Liver (tissue), 9 donors: ENCODE results near the gene LGR6. TPM values are rescaled to one million over a fixed set of nuclear protein-coding genes. Genes with fewer than 3 reads are reported as not detected.

Experiments
- DNase-seq: peaks from one replicate; pipeline ENCODE4 v3.0.0-alpha.2; 2017; ENCODE audit warnings: low spot score
- H3K27ac ChIP-seq, 2 donors: one replicate each; pipeline ENCODE4 v1.7.0; 2013; ENCODE audit warnings: inconsistent platforms in 2 of 2, low read length in 2 of 2, control low read depth in 1 of 2, low read depth in 1 of 2, mild to moderate bottlenecking in 1 of 2
- H3K27me3 ChIP-seq, 4 donors: one replicate each; pipeline versions ENCODE4 v1.6.1 to v1.7.0; 2013; ENCODE audit warnings: low read length in 3 of 4, inconsistent platforms in 1 of 4, mild to moderate bottlenecking in 1 of 4, moderate library complexity in 1 of 4; ENCODE audit not compliant: control insufficient read depth in 4 of 4, insufficient read depth in 4 of 4
- H3K36me3 ChIP-seq, 4 donors: one replicate each; pipeline versions ENCODE4 v1.6.1 to v1.7.0; 2013; ENCODE audit warnings: low read length in 3 of 4, mild to moderate bottlenecking in 3 of 4, low read depth in 1 of 4, moderate library complexity in 1 of 4; ENCODE audit not compliant: control insufficient read depth in 4 of 4, insufficient read depth in 3 of 4
- H3K4me1 ChIP-seq, 4 donors: one replicate each; pipeline versions ENCODE4 v1.6.1 to v1.7.0; 2013; ENCODE audit warnings: low read length in 3 of 4, mild to moderate bottlenecking in 3 of 4, moderate library complexity in 1 of 4; ENCODE audit not compliant: control insufficient read depth in 4 of 4, insufficient read depth in 4 of 4
- H3K4me3 ChIP-seq, 3 donors: one replicate each; pipeline versions ENCODE4 v1.6.1 to v1.7.0; 2013; ENCODE audit warnings: low read length in 3 of 3, control low read depth in 1 of 3, low read depth in 1 of 3, mild to moderate bottlenecking in 1 of 3
- H3K9ac ChIP-seq, 2 donors: one replicate each; pipeline ENCODE4 v1.7.0; 2013; ENCODE audit warnings: low read length in 2 of 2, mild to moderate bottlenecking in 2 of 2, moderate library complexity in 2 of 2, control low read depth in 1 of 2, low read depth in 1 of 2
- H3K9me3 ChIP-seq, 4 donors: one replicate each; pipeline versions ENCODE4 v1.6.1 to v1.7.0; 2013; ENCODE audit warnings: low read length in 3 of 4; ENCODE audit not compliant: control insufficient read depth in 4 of 4
- EGR1 ChIP-seq, 2 donors: IDR thresholded peaks; 2 replicates each; pipeline ENCODE4 v1.6.1; 2016 to 2018; ENCODE audit warnings: antibody characterized with exemption in 2 of 2, low read depth in 2 of 2
- FOXA1 ChIP-seq: IDR thresholded peaks from 2 replicates; pipeline ENCODE4 v1.6.1; 2016; ENCODE audit warnings: antibody characterized with exemption
- FOXA2 ChIP-seq: IDR thresholded peaks from 2 replicates; pipeline ENCODE4 v1.6.1; 2016; ENCODE audit warnings: antibody characterized with exemption
- GABPA ChIP-seq, 2 donors: IDR thresholded peaks in 1 of 2; conservative IDR thresholded peaks in 1 of 2; 2 replicates each; pipeline ENCODE4 v1.6.1; 2016; ENCODE audit warnings: antibody characterized with exemption in 2 of 2, mild to moderate bottlenecking in 1 of 2, moderate library complexity in 1 of 2
- HNF4A ChIP-seq, 2 donors: conservative IDR thresholded peaks; 2 replicates each; pipeline ENCODE4 v1.6.1; 2016; ENCODE audit warnings: antibody characterized with exemption in 2 of 2, mild to moderate bottlenecking in 2 of 2
- HNF4G ChIP-seq: IDR thresholded peaks from 2 replicates; pipeline ENCODE4 v1.6.1; 2016; ENCODE audit warnings: antibody characterized with exemption
- JUND ChIP-seq, 2 donors: IDR thresholded peaks; 2 replicates each; pipeline ENCODE4 v1.6.1; 2016; ENCODE audit warnings: antibody characterized with exemption in 2 of 2
- NR2F2 ChIP-seq: IDR thresholded peaks from 2 replicates; pipeline ENCODE4 v1.6.1; 2016; ENCODE audit warnings: antibody characterized with exemption
- RAD21 ChIP-seq, 2 donors: IDR thresholded peaks; 2 replicates each; pipeline ENCODE4 v1.6.1; 2016; ENCODE audit warnings: antibody characterized with exemption in 2 of 2, mild to moderate bottlenecking in 2 of 2
- RXRA ChIP-seq, 2 donors: IDR thresholded peaks; 2 replicates each; pipeline ENCODE4 v1.6.1; 2017 to 2018; ENCODE audit warnings: antibody characterized with exemption in 2 of 2, mild to moderate bottlenecking in 1 of 2
- SP1 ChIP-seq: IDR thresholded peaks from 2 replicates; pipeline ENCODE4 v1.6.1; 2018; ENCODE audit warnings: antibody characterized with exemption, mild to moderate bottlenecking
- TAF1 ChIP-seq: conservative IDR thresholded peaks from 2 replicates; pipeline ENCODE4 v1.6.1; 2016; ENCODE audit warnings: antibody characterized with exemption, mild to moderate bottlenecking
- YY1 ChIP-seq: IDR thresholded peaks from 2 replicates; pipeline ENCODE4 v1.6.1; 2016; ENCODE audit warnings: antibody characterized with exemption, mild to moderate bottlenecking
- WGBS: extraction: QIAGEN DNeasy Blood & Tissue Kit; methylation state at CpG from one replicate; pipeline ENCODE4 v1.1.7; 2013; 5-methylcytosine and 5-hydroxymethylcytosine counted together
- polyA plus RNA-seq, 2 donors: library from polyadenylated mRNA; stranded (reverse) in 1 of 2; unstranded in 1 of 2; fragments of 200-250 nt in 1 of 2; fragments of >200 nt in 1 of 2; fragmentation: Nextera tagmentation in 1 of 2; extraction: Ambion mirVana in 1 of 2; gene quantifications; one replicate each; pipeline versions ENCODE4 v1.2.1 to v1.2.3, GENCODE V29; 2013 to 2015
- total RNA-seq, 2 donors: library from RNA; depleted of rRNA; stranded (reverse); fragments of >200 nt; gene quantifications; one replicate each; pipeline ENCODE4 v1.2.3, GENCODE V29; 2014
- TF ChIP-seq, protein P1 (sequence below): IDR thresholded peaks from 2 replicates; pipeline ENCODE4 v1.6.1; 2016; ENCODE audit warnings: antibody characterized with exemption
- TF ChIP-seq, protein P2 (sequence below): IDR thresholded peaks from 2 replicates; pipeline ENCODE4 v1.6.1; 2016; ENCODE audit warnings: antibody characterized with exemption
- TF ChIP-seq, protein P3 (sequence below): IDR thresholded peaks from 2 replicates; pipeline ENCODE4 v1.6.1; 2016; ENCODE audit warnings: antibody characterized with exemption
- TF ChIP-seq, protein P4 (sequence below): fragments of 150-350 bp; IDR thresholded peaks from 2 replicates; pipeline ENCODE4 v1.5.1; 2017; ENCODE audit warnings: improper control_type of control experiment, low read depth, low read length; ENCODE audit not compliant: missing input control
- TF ChIP-seq, protein P5 (sequence below): IDR thresholded peaks from 2 replicates; pipeline ENCODE4 v1.6.1; 2016; ENCODE audit warnings: antibody characterized with exemption, mild to moderate bottlenecking
- donor health status: healthy.
- donor health status: healthy.
- donor health status: healthy.
- donor health status: healthy.
- donor health status: healthy.

The LGR6 gene
- total and polyA plus RNA-seq, 4 donors, result 0.05 to 1.2 (median 0.75) TPM

DNA sequence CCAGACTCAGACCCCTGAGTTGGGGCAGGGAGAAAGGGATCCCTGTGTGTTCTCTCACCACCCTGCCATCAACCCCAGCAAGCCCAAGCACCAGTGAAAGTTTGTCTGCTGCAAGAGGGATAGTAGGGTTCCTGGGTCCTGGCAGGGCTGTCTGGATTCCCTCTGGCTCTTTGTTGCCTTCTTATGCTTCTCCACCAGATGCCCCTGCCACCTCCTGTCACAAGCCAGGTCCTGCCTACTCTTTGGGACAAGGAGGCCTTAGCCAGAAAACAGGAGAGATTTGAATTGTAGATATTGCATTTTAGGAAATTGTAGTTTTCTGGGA lies 126.4 kb downstream of the LGR6 start (continued):
- TF ChIP-seq, protein P1, sequence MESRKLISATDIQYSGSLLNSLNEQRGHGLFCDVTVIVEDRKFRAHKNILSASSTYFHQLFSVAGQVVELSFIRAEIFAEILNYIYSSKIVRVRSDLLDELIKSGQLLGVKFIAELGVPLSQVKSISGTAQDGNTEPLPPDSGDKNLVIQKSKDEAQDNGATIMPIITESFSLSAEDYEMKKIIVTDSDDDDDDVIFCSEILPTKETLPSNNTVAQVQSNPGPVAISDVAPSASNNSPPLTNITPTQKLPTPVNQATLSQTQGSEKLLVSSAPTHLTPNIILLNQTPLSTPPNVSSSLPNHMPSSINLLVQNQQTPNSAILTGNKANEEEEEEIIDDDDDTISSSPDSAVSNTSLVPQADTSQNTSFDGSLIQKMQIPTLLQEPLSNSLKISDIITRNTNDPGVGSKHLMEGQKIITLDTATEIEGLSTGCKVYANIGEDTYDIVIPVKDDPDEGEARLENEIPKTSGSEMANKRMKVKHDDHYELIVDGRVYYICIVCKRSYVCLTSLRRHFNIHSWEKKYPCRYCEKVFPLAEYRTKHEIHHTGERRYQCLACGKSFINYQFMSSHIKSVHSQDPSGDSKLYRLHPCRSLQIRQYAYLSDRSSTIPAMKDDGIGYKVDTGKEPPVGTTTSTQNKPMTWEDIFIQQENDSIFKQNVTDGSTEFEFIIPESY, result no peak

DNA sequence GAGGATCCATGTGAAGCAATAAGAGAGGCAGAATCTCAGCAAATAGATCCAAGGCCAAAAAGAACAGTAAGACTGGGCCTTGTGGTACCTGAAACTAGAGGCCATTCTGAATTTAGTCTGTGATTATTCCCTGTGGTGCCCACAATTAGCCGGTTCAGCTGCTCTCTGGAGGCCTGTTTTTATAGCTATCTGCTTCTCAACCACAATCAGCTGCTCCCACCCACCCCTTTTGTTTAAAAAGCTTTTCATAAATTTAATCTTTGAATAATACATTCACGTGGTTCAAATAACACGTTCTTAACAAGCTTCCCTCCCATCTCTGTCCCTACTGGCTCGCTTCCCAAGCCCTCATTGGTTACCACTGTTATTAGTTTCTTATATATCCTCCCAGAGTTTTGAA lies 130.1 kb downstream of the LGR6 start:
- Histone ChIP-seq H3K27me3 (no peaks in the 10 kb centered on the region), H3K9ac (no peak overlapping the region), H3K36me3 (no peaks in the 10 kb centered on the region), H3K4me3 (no peak overlapping the region), H3K27ac (no peak overlapping the region), H3K9me3 (no peaks in the 10 kb centered on the region), H3K4me1 (no peaks in the 10 kb centered on the region)
- no peak for TF ChIP-seq FOXA2
- TF ChIP-seq RAD21 (IDR thresholded peaks at IDR 0.05), result no peak
- TF ChIP-seq JUND (IDR thresholded peaks at IDR 0.05), result no peak
- no peak for TF ChIP-seq YY1
- TF ChIP-seq RXRA (IDR thresholded peaks at IDR 0.05), result no peak
- TF ChIP-seq, protein P2, sequence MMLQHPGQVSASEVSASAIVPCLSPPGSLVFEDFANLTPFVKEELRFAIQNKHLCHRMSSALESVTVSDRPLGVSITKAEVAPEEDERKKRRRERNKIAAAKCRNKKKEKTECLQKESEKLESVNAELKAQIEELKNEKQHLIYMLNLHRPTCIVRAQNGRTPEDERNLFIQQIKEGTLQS, result no peak
- no peak for TF ChIP-seq HNF4G
- no peak for TF ChIP-seq TAF1
- no peak for TF ChIP-seq NR2F2
- TF ChIP-seq HNF4A (conservative IDR thresholded peaks at IDR 0.05), result no peak
- TF ChIP-seq, protein P3, sequence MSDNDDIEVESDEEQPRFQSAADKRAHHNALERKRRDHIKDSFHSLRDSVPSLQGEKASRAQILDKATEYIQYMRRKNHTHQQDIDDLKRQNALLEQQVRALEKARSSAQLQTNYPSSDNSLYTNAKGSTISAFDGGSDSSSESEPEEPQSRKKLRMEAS, result no peak
- no peak for TF ChIP-seq SP1
- no peak for TF ChIP-seq EGR1 (IDR thresholded peaks at IDR 0.05; ENCODE audit: low read depth in 2 of 2)
- no peak for TF ChIP-seq GABPA (IDR thresholded peaks at IDR 0.05 in 1 of 2, conservative IDR thresholded peaks at IDR 0.05 in 1 of 2)
- TF ChIP-seq FOXA1, result no peak
- TF ChIP-seq, protein P1, result no peak
- TF ChIP-seq, protein P4, sequence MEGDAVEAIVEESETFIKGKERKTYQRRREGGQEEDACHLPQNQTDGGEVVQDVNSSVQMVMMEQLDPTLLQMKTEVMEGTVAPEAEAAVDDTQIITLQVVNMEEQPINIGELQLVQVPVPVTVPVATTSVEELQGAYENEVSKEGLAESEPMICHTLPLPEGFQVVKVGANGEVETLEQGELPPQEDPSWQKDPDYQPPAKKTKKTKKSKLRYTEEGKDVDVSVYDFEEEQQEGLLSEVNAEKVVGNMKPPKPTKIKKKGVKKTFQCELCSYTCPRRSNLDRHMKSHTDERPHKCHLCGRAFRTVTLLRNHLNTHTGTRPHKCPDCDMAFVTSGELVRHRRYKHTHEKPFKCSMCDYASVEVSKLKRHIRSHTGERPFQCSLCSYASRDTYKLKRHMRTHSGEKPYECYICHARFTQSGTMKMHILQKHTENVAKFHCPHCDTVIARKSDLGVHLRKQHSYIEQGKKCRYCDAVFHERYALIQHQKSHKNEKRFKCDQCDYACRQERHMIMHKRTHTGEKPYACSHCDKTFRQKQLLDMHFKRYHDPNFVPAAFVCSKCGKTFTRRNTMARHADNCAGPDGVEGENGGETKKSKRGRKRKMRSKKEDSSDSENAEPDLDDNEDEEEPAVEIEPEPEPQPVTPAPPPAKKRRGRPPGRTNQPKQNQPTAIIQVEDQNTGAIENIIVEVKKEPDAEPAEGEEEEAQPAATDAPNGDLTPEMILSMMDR, result no peak
- DNase-seq, result no peak
- WGBS, result 93% methylated on average over 4 of the region's 4 CpGs

DNA sequence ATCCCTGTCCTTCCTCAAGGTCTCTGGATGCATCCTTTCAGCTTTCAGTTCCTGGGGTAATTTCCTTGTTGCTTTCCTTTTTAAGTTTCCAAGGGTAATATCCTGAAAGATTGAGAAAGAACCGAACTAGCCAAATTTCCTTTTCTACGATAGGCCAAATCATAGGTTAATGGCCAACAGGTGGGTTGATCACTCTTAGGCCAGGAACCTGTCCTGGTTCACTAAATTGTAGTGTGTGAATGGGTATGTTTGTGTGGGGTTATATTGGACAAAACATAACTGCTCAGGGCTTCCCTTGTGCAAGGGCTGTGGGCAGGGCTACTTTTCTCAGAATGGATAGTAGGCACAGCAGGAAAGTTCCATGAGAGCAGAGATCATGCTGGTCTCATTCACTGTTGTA lies 131.0 kb downstream of the LGR6 start:
- TF ChIP-seq, protein P5, sequence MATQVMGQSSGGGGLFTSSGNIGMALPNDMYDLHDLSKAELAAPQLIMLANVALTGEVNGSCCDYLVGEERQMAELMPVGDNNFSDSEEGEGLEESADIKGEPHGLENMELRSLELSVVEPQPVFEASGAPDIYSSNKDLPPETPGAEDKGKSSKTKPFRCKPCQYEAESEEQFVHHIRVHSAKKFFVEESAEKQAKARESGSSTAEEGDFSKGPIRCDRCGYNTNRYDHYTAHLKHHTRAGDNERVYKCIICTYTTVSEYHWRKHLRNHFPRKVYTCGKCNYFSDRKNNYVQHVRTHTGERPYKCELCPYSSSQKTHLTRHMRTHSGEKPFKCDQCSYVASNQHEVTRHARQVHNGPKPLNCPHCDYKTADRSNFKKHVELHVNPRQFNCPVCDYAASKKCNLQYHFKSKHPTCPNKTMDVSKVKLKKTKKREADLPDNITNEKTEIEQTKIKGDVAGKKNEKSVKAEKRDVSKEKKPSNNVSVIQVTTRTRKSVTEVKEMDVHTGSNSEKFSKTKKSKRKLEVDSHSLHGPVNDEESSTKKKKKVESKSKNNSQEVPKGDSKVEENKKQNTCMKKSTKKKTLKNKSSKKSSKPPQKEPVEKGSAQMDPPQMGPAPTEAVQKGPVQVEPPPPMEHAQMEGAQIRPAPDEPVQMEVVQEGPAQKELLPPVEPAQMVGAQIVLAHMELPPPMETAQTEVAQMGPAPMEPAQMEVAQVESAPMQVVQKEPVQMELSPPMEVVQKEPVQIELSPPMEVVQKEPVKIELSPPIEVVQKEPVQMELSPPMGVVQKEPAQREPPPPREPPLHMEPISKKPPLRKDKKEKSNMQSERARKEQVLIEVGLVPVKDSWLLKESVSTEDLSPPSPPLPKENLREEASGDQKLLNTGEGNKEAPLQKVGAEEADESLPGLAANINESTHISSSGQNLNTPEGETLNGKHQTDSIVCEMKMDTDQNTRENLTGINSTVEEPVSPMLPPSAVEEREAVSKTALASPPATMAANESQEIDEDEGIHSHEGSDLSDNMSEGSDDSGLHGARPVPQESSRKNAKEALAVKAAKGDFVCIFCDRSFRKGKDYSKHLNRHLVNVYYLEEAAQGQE, result no peak
- TF ChIP-seq, protein P1, result no peak
- TF ChIP-seq, protein P4, result no peak
- Histone ChIP-seq H3K36me3 (no peaks in the 10 kb centered on the region), H3K4me1 (no peaks in the 10 kb centered on the region), H3K9me3 (no peaks in the 10 kb centered on the region), H3K27me3 (no peaks in the 10 kb centered on the region), H3K27ac (no peak overlapping the region), H3K9ac (no peak overlapping the region), H3K4me3 (no peak overlapping the region)
- DNase-seq, result no peak
- WGBS, result 81% methylated on average over 2 of the region's 2 CpGs
